ENCODE results near the gene IL16. TPM values are rescaled to one million over a fixed set of nuclear protein-coding genes. Genes with fewer than 3 reads are reported as not detected.
"Not testable (repeated sequence)": the region's sequence is repeated elsewhere in the genome, so short reads cannot be mapped to it uniquely, and the experiment has no call there.

Gene IL16
- total RNA-seq, 2 donors from 2014 or later: 11.1 to 17.1 TPM

- DNase-seq (ENCODE audit: low spot score): no peak
- H3K27ac ChIP-seq: no peak overlapping the region
- TF ChIP-seq CTCF (IDR thresholded peaks at IDR 0.05): no peak
- no peaks in the 10 kb centered on the region for H3K4me1 ChIP-seq (ENCODE audit: control insufficient read depth in 1 of 2, low read depth in 2 of 2)
- no peaks in the 10 kb centered on the region for H3K36me3 ChIP-seq
- H3K9me3 ChIP-seq: no peaks in the 10 kb centered on the region
- ATAC-seq (ENCODE audit: insufficient number of reproducible peaks, low FRiP score, low read depth): no peak
- no peaks in the 10 kb centered on the region for H3K27me3 ChIP-seq (replicated peaks; ENCODE audit: insufficient read depth)
- no peak overlapping the region for H3K4me3 ChIP-seq
Measured at GRCh38 chr15:81195339-81195864, 1.3 kb upstream of the IL16 start.

- Histone ChIP-seq H3K9me3 (no peaks in the 10 kb centered on the region), H3K27me3 (replicated peaks; ENCODE audit: insufficient read depth) (no peaks in the 10 kb centered on the region), H3K36me3 (no peaks in the 10 kb centered on the region), H3K4me3 (no peak overlapping the region), H3K4me1 (ENCODE audit: control insufficient read depth in 1 of 2, low read depth in 2 of 2) (no peaks in the 10 kb centered on the region), H3K27ac (no peak overlapping the region)
- DNase-seq (ENCODE audit: low spot score) (no peak), ATAC-seq (ENCODE audit: insufficient number of reproducible peaks, low FRiP score, low read depth) (no peak)
- TF ChIP-seq CTCF (IDR thresholded peaks at IDR 0.05): no peak
Measured at GRCh38 chr15:81197255-81197630, 564 bp downstream of the IL16 start.

GRCh38 chr15:81197688-81198281 is 1.1 kb downstream of the IL16 start:
- DNase-seq (ENCODE audit: low spot score) (no peak), ATAC-seq (ENCODE audit: insufficient number of reproducible peaks, low FRiP score, low read depth) (no peak)
- H3K4me1 ChIP-seq (ENCODE audit: control insufficient read depth in 1 of 2, low read depth in 2 of 2): no peaks in the 10 kb centered on the region
- no peaks in the 10 kb centered on the region for H3K36me3 ChIP-seq
- no peak overlapping the region for H3K4me3 ChIP-seq
- no peaks in the 10 kb centered on the region for H3K9me3 ChIP-seq
- no peak for TF ChIP-seq CTCF (IDR thresholded peaks at IDR 0.05)
- no peaks in the 10 kb centered on the region for H3K27me3 ChIP-seq (replicated peaks; ENCODE audit: insufficient read depth)
- H3K27ac ChIP-seq: no peak overlapping the region

GRCh38 chr15:81199031-81199779 is 2.5 kb downstream of the IL16 start:
- Histone ChIP-seq H3K9me3 (no peaks in the 10 kb centered on the region), H3K4me1 (ENCODE audit: control insufficient read depth in 1 of 2, low read depth in 2 of 2) (no peaks in the 10 kb centered on the region), H3K4me3 (no peak overlapping the region), H3K27me3 (replicated peaks; ENCODE audit: insufficient read depth) (no peaks in the 10 kb centered on the region), H3K36me3 (no peaks in the 10 kb centered on the region), H3K27ac (no peak overlapping the region)
- DNase-seq (ENCODE audit: low spot score) (no peak), ATAC-seq (ENCODE audit: insufficient number of reproducible peaks, low FRiP score, low read depth) (no peak)
- no peak for TF ChIP-seq CTCF (IDR thresholded peaks at IDR 0.05)

- Histone ChIP-seq H3K27ac (no peak overlapping the region), H3K4me1 (ENCODE audit: control insufficient read depth in 1 of 2, low read depth in 2 of 2) (no peaks in the 10 kb centered on the region), H3K36me3 (no peaks in the 10 kb centered on the region), H3K4me3 (no peak overlapping the region), H3K27me3 (replicated peaks; ENCODE audit: insufficient read depth) (no peaks in the 10 kb centered on the region), H3K9me3 (no peaks in the 10 kb centered on the region)
- DNase-seq (ENCODE audit: low spot score) (no peak), ATAC-seq (ENCODE audit: insufficient number of reproducible peaks, low FRiP score, low read depth) (no peak)
- TF ChIP-seq CTCF (IDR thresholded peaks at IDR 0.05): no peak
Measured at GRCh38 chr15:81206018-81206417, 9.3 kb downstream of the IL16 start.

- not testable (repeated sequence) for H3K27ac ChIP-seq; H3K27me3 ChIP-seq (replicated peaks; ENCODE audit: insufficient read depth); DNase-seq (ENCODE audit: low spot score); H3K4me1 ChIP-seq (ENCODE audit: control insufficient read depth in 1 of 2, low read depth in 2 of 2); ATAC-seq (ENCODE audit: insufficient number of reproducible peaks, low FRiP score, low read depth); H3K9me3 ChIP-seq; H3K4me3 ChIP-seq; H3K36me3 ChIP-seq
Measured at GRCh38 chr15:81207987-81208386, 11.3 kb downstream of the IL16 start.
